GM18505 (cell line): ENCODE results near the gene SMNDC1.
"Not testable (repeated sequence)": the region's sequence is repeated elsewhere in the genome, so short reads cannot be mapped to it uniquely, and the experiment has no call there.

Experiments used
- ATAC-seq: cut with Tn5 transposase; IDR thresholded peaks from one replicate; pipeline ENCODE4 v1.9.1; 2021; ENCODE audit not compliant: unreplicated experiment
- POLR2A ChIP-seq: IDR thresholded peaks from 4 replicates; pipeline ENCODE4 v1.6.1; 2011; ENCODE audit warnings: borderline replicate concordance; ENCODE audit not compliant: insufficient read depth, insufficient read length; ENCODE audit errors: extremely low read depth

SMNDC1 gene

DNA sequence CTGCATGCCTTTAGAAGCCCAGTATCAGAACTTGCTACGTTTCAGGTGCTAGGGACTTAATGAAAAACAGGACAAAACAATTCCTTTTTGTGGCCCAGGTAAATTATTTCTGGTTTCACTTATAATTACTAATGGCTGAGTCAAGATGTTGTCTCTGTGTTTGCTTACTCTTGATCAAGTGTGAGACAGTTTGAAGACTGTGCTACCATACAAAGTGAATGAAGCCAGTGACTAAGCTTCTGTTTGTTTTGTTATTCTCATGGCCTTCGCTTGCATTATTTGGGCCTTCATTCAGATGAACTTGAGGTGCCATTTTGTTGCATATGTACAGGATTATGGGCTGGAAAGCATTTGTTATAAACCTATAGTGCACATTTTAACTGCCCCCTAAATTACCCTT, 17.9 kb downstream of the SMNDC1 start:
- TF ChIP-seq POLR2A = no peak
- ATAC-seq = no peak

DNA sequence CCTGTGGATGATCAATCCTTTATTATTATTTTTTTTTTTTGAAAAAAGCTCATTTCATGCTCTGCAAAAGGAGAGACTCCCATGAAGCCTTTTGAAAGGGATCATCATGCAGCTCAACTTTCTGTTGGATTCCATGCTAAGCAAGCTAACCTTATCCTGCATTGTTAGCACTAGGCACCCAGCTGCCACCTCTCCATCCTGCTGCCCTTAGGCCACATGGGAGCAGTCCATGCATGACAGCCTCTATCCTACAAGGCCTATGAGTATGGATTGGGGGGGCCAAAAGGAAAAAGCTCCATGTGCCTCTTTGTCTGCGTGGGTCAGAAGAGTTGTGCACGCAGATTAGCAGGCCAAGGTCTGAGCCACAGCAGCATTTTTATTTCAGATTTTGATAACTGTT, 19.2 kb downstream of the SMNDC1 start:
- no peak for TF ChIP-seq POLR2A
- no peak for ATAC-seq

DNA sequence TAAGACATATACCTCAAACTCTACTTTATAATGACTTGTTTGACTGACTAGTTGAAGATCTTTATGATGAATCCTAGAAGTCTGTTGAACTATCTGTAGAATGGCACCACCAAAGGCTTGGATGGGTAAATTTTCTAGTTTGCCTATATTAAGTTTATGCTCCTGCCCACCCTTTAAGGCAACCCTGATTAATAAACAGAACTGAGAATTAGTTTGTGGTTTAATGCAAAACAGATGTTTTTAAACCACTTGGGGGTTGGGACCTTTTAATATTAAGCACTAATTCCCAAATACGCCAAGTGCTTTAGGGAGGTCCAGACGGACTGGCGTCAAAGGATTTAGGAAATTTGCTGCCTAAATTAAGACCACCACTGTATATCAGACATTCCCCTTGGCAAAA, 20.5 kb downstream of the SMNDC1 start:
- ATAC-seq = no peak
- no peak for TF ChIP-seq POLR2A

DNA sequence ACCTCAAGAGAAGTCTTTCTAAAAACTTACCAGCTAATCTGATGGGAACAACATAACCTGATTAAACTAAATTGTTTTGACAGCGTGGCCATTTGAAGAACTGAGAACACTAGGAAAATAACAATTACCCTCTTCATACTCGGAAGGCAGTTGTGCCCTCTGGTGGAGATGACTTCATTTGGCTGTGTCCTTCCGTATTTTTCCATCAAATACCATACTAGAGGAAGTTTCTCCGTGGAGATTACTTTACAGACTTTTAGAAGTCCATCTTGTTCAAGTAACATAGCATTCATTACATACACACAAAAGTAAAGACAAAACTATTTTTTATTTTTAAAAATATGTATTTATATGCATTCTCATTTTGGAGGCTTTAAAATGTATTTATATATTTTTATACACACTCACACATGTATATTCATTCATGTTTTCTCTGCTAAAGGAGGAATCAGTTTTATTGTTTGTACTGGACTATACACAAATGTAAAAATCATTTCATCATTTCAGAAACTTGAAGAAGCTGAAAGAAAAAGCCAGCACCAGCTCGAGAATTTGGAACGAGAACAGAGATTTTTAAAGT, 25.2 kb downstream of the SMNDC1 start:
- no peak for ATAC-seq
- no peak for TF ChIP-seq POLR2A

DNA sequence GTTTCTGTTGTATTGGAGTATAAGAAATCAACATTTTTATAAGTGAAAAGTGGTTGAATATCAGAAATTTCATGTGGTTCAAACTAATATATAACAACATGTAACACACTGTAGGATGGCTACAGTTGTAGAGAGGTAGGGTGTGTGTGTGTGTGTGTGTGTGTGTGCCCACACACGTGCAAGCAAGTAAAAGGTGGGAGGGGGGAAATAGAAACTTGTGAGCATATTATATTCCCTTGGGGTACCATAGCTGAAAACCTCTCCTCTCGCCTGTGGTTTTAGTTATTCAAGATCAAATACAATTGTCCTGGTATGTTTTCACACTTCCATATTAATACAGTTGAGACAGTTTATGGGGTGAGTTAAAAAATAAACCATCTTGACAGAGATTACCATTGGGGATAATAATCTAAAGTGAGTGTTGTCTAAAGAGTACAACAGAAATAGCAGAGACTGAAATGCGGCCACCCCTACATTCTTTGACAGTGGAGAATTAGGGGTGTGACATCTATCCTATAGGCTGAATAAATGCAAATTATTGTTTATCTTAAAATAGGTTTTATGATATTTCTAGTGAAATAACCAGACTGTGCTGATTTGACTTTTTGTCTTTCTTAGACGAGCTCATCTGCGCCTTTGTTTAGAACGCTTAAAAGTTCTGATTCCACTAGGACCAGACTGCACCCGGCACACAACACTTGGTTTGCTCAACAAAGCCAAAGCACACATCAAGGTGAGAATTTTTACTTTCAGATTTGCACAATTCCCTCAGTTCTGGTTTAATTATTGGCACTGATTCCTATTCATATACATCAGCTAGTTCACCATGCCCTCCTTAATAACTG, 25.9 kb downstream of the SMNDC1 start:
- no peak for ATAC-seq
- no peak for TF ChIP-seq POLR2A

DNA sequence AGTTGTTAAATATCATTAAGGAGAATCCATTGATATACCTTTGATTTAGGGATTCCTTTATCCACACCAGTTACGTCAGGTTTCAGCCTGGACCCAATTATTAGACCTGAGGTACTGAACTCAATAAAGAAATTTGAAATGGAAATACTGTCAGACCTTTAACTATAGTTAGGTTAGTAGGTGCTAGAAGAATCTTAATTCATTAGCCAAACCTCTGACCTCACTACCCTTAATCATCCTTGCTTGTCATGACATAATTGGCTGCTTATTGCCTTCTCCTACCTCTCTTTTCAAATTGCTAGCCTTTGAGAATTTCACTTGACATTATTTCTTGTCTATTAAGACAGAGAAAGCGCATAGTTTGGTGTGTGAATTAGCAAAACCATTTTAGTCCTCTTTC, 27.1 kb downstream of the SMNDC1 start:
- TF ChIP-seq POLR2A = no peak
- ATAC-seq = no peak

DNA sequence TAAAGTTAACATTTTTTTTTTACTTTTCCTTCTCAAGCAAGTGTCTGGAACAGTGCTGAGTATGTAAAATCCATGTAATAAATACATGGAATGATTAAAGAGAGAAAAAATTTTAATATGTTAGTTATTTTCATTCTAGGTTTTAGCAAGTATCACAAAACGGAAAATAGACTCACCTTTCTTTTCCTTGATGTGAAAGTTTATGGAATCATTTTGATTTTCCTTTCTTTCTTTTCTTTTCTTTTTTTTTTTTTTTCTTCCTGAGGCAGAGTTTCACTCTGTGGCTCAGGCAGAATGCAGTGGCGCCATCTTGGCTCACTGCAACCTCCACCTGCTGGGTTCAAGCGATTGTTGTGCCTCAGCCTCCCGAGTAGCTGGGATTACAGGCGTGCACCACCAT, 28.1 kb downstream of the SMNDC1 start:
- no peak for ATAC-seq
- TF ChIP-seq POLR2A = no peak

DNA sequence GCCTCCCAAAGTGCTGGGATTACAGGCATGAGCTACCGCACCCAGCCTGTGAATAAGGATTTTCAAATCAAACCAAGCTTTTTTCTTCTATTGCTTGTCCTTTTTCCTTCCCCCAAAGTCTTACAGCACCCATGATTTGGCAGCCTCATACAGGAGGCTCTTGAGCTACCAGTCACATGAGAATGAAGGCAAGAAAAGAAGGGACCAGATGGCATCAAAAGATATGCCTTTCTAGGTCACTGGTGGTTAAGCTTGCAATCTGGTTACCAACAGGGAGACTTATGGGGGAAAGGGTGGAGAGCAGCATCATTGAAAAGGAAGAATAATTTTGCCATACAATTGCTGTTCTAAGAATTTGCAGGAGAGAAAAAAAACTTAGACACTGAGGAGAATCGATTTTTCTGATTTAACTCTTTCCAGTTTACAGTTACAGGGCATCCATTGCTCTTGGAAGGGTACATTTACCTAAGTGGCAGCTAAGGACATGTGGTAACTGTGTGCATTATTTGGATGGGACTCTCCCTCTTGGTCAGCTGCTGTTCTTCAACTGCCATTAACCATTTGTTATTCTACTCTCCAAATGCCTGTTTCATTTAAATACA, 29.5 kb downstream of the SMNDC1 start:
- no peak for TF ChIP-seq POLR2A
- no peak for ATAC-seq

DNA sequence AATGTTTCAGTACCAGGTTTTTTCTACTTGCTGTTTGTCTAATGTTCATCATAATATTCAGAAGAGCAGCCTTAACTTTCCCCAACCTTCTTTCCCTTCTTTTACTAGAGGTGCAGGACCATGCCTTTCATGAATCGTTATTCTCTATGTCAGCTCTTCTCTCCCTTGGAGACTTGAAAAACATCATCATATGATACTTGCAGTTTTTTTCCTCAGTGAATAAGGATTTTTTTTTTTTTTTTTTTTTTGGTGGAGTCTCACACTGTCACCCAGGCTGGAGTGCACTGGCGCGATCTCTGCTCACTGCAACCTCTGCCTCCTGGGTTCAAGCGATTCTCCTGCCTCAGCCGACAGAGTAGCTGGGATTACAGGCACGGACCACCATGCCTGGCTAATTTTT, 30.1 kb downstream of the SMNDC1 start:
- no peak for ATAC-seq
- no peak for TF ChIP-seq POLR2A

DNA sequence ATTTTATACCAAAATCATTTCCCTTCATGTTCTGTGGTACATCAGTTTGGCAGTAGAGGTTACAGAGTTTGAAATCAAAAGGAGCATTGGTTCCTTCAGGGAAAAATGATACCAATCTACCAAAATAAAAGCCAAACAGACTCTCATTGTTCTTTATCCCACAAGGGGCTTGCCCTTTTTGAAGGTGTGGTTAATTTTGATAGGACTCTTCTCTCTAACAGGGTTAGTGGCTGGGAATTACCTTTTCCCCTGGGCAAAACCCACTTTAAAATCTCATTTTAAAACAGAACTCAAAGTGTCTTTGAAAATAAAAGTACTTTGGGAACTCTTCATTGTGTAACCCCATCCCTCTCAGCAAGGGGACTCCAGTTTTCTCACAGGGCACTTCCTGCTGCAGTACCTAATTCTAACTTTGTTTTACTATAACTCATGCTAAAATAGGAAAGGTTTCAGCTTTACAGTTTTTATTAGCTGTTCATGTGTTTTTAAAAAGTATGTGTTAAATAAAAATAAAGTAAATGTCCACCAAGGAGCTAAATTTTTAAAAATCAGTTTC, 30.6 kb downstream of the SMNDC1 start:
- ATAC-seq = no peak
- TF ChIP-seq POLR2A = no peak

DNA sequence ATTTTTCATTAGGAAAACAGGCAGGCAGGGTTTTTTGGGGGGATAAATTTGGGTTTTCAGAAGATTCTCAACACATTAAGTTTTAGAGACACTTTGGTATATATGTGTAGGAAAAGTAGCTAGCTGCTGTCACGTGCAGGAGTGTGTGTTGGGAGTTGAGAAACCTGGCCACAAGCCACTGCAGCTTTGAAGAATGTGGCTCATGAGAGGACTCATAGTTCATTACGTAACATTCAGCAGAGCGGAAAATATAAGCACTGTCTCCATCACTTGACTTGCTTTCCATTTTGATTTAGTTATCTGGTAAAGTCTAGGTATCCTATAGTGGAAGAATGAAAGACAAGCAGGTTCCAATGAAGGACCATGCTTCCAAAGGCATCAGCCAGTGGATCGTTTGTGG, 31.2 kb downstream of the SMNDC1 start:
- no peak for TF ChIP-seq POLR2A
- ATAC-seq = no peak

DNA sequence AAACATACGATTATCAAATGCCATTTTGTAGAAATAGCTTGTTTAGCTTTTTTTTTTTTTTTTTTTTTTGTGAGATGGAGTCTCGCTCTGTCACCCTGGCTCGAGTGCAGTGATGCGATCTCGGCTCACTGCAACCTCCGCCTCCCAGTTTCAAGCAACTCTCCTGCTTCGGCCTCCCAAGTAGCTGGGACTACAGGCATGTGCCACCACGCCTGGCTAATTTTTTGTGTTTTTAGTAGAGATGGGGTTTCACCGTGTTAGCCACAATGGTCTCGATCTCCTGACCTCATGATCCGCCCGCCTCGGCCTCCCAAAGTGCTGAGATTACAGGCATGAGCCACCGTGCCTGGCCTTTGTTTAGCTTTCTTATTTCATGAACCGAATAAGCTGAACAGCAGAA, 31.7 kb downstream of the SMNDC1 start:
- not testable (repeated sequence) for ATAC-seq

DNA sequence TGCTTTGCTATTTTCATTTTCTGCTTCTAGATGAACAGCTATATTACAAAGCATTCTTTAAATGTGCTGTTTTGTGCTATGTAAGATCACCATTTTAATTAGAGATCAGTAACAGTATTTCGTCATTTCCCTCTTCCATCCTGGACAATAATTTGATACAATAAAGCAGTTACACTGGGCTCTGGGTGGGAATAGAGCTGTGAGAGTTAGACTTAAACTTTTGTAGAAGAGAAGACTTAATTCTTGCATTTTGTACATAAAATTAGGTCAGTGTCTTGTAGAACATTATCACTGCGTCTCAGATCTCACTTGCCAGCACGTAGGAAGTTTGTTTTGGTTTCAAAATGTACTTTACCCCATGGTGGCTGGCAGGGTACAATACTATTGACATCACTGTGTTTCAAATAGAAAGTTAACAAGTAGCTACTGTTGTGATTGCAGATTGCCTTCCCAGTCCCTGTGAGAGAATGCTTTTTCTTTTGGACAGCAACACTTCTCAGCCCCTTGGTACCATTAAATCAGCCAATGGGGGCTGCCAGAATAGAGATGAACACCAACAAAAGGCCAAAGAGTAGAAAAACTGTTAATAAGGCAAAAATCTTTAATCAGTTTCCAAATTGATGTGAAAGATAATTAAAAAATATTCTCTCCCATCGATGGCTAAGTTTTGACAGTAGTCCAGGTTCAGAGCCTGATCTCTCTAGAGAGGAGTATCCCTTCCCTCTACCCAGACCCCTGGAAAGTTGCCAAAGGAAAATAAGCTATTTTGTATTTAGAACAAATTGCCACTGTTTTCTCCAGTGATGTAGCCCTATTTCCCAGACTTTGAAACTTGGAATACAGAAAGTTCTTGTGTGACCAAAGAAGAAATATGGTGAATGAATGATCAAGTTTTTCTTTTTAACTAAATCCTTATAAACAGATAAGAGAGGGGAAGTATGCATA, 35.1 kb downstream of the SMNDC1 start:
- no peak for TF ChIP-seq POLR2A
- peak; percentile 50 for ATAC-seq
